ENCODE results near the gene TMEM163.

The TMEM163 gene

DNA sequence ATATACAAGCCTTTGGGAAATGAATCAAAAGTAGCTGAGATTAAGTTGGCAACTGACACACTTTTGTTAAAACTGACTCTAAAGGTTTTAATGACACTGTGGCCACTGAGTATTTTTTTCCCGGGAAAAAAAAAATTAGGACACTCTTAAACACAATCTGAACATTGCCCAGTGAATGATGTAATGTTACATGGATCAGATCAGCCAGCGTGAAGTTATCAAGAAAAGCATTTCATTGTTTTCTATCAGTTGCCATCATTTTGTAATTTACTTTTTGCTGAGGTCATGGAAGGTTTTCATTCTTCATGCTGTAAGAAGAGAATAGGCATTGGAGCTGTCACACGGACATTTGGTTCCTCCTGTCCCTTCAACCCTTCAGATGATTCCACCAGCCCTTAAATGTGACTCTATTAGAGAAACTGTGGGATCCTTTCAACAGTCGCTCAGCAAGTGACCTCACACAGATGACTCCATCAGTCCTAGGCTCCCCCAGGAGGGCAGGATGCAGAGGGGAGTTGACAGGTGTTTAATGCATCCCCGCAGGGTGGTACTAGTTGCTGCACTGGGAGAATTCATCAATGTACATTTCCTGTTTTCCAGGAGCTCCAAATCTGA lies 300.7 kb downstream of the TMEM163 start:
- H3K4me3 ChIP-seq (ENCODE audit: low read depth, low read length), result no peak overlapping the region
- TF ChIP-seq, protein P1, sequence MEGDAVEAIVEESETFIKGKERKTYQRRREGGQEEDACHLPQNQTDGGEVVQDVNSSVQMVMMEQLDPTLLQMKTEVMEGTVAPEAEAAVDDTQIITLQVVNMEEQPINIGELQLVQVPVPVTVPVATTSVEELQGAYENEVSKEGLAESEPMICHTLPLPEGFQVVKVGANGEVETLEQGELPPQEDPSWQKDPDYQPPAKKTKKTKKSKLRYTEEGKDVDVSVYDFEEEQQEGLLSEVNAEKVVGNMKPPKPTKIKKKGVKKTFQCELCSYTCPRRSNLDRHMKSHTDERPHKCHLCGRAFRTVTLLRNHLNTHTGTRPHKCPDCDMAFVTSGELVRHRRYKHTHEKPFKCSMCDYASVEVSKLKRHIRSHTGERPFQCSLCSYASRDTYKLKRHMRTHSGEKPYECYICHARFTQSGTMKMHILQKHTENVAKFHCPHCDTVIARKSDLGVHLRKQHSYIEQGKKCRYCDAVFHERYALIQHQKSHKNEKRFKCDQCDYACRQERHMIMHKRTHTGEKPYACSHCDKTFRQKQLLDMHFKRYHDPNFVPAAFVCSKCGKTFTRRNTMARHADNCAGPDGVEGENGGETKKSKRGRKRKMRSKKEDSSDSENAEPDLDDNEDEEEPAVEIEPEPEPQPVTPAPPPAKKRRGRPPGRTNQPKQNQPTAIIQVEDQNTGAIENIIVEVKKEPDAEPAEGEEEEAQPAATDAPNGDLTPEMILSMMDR (IDR thresholded peaks at IDR 0.05; ENCODE audit: insufficient read depth, low read depth, low read length, missing control alignments), result no peak
- no peak for DNase-seq (ENCODE audit: low read depth)

DNA sequence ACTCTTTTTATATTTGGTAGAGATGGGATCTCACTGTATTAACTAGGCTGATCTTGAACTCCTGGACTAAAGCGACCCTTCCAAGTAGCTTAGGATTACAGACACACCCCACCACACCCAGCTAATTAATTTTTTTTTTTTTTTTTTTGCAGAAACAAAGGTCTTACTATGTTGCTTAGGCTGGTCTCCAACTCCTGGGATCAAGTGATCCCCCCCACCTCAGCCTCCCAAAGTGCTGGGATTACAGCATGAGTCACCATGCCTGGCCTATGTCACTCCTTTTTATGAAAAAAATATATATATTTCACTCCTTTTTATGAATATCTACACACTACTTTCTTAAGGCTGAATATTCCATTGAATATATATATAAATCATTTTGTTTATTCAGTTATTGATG lies 302.2 kb downstream of the TMEM163 start:
- DNase-seq (ENCODE audit: low read depth), result no peak
- H3K4me3 ChIP-seq (ENCODE audit: low read depth, low read length), result no peak overlapping the region
- TF ChIP-seq, protein P1 (IDR thresholded peaks at IDR 0.05; ENCODE audit: insufficient read depth, low read depth, low read length, missing control alignments), result no peak

DNA sequence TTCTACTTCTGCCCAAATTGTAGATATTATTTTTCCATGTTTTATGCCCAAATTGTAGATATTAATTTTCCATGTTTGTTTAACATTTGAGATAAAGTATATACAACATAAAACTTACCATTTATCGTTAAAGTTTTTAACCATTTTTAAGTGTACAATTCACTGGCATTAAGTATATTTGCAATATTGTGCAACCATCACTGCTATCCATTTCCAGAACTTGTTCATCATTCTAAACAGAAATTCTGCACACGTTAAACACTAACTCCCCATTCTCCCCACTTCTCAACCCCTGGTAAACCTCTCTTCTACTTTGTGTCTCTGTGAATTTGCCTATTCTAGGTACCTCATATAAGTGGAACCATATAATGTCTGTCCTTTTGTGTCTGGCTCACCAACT lies 302.8 kb downstream of the TMEM163 start:
- H3K4me3 ChIP-seq (ENCODE audit: low read depth, low read length), result no peak overlapping the region

DNA sequence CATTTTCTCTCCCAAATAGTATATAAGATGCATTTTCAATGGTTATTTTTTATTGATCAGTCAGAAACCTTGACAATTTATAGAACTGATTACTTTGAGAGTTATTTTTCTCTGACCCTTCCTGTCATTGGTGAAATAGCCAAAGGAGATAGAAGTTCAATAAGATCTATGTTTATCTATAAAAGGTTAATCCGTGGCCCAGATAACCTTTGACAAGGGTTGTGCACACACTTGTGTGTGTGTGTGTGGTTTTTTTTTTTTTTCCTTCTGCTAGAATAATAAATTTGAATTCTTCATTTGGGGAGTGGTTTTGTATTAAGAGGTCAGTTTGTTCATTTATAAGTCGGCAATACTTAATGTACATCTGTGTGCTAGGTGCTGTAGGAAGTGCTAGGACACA lies 304.9 kb downstream of the TMEM163 start:
- no peak for DNase-seq (ENCODE audit: low read depth)
- TF ChIP-seq, protein P1 (IDR thresholded peaks at IDR 0.05; ENCODE audit: insufficient read depth, low read depth, low read length, missing control alignments), result no peak
- no peak overlapping the region for H3K4me3 ChIP-seq (ENCODE audit: low read depth, low read length)

More for the DNA sequence above, 302.8 kb downstream of the TMEM163 start:
- DNase-seq (ENCODE audit: low read depth), result no peak
- TF ChIP-seq, protein P1 (IDR thresholded peaks at IDR 0.05; ENCODE audit: insufficient read depth, low read depth, low read length, missing control alignments), result no peak

DNA sequence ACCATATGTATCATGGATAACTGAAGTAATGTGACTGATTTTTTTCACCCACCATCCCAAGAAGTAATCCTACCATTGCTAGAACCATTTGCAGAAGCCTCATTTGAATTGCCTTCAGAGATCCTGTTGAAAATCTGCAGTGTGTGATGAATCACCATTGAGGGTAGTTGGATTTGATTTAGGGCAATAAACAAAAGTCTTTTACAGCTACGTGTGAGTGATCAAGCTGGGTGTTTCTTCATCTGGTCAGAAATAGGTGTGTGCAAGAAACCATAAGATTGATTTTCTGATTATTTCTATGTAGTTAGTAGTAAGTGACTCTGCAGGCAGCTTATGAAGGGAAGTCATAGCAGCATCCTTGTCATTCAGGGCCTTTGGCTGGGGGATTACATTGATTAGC lies 305.4 kb downstream of the TMEM163 start:
- TF ChIP-seq, protein P1 (IDR thresholded peaks at IDR 0.05; ENCODE audit: insufficient read depth, low read depth, low read length, missing control alignments), result no peak

DNA sequence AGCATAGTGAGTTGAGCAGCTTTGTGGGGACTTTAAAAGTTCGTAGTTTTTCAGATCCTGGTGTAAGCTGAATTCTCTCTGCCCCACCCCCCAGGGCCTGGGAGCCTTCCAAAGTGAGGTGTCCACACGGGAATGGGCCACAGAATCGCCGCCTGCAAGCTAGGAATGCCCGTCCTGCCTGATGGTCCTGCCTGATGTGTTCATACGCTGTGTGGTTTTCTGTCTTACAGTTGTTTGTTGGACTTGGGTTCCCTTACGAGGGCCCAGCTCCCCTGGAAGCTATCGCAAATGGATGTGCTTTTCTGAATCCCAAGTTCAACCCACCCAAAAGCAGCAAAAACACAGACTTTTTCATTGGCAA lies 306.2 kb downstream of the TMEM163 start:
- no peak for DNase-seq (ENCODE audit: low read depth)

More for the DNA sequence above, 305.4 kb downstream of the TMEM163 start:
- DNase-seq (ENCODE audit: low read depth), result no peak
- no peak overlapping the region for H3K4me3 ChIP-seq (ENCODE audit: low read depth, low read length)

More for the DNA sequence above, 306.2 kb downstream of the TMEM163 start:
- no peak overlapping the region for H3K4me3 ChIP-seq (ENCODE audit: low read depth, low read length)
- TF ChIP-seq, protein P1 (IDR thresholded peaks at IDR 0.05; ENCODE audit: insufficient read depth, low read depth, low read length, missing control alignments), result no peak
